WTC11 (cell line): ENCODE results near the gene LPCAT3. TPM values are rescaled to one million over a fixed set of nuclear protein-coding genes. Genes with fewer than 3 reads are reported as not detected.

Source experiments
- ATAC-seq: fragments of 200-7000 bp; cut with Tn5 transposase; 2 replicates; pipeline ENCODE4 v1.10.0; 2021; ENCODE audit warnings: mild to moderate bottlenecking, moderate library complexity
- CTCF ChIA-PET: fragments of 300-600 bp; sonication (Branson Sonifier 250); formaldehyde crosslinking; loops from one replicate; lab custom pipeline; 2021; ENCODE audit warnings: antibody characterized with exemption; lab: Charles Lee
- POLR2A ChIA-PET: fragments of 350-600 bp; sonication (Branson Sonifier 250); formaldehyde crosslinking; loops from one replicate; lab custom pipeline; 2021; ENCODE audit warnings: antibody characterized with exemption; lab: Charles Lee
- DNase-seq: peaks from one replicate; pipeline ENCODE4 v3.0.0; 2021; ENCODE audit warnings: low spot score
- H3K27ac Mint-ChIP-seq: 2 replicates; pipeline ENCODE4 v1.8.0; 2021; ENCODE audit warnings: mixed read lengths
- H3K27me3 Mint-ChIP-seq: 2 replicates; pipeline ENCODE4 v1.8.0; 2021; ENCODE audit warnings: low read depth, mild to moderate bottlenecking, moderate library complexity, mixed read lengths
- H3K36me3 Mint-ChIP-seq: 2 replicates; pipeline ENCODE4 v1.8.0; 2021; ENCODE audit warnings: mixed read lengths
- H3K4me1 Mint-ChIP-seq: 2 replicates; pipeline ENCODE4 v1.8.0; 2022; ENCODE audit warnings: mixed read lengths
- H3K4me3 Mint-ChIP-seq: 2 replicates; pipeline ENCODE4 v1.8.0; 2021; ENCODE audit warnings: mild to moderate bottlenecking, moderate library complexity, mixed read lengths
- H3K9me3 Mint-ChIP-seq: 2 replicates; pipeline ENCODE4 v1.8.0; 2021; ENCODE audit warnings: mixed read lengths
- CBFB ChIP-seq: sonication (generic); formaldehyde crosslinking; IDR thresholded peaks from 2 replicates; pipeline ENCODE4 v1.8.1; 2022; ENCODE audit warnings: mild to moderate bottlenecking, low read depth, missing genetic modification reagents
- ELF4 ChIP-seq: sonication (generic); formaldehyde crosslinking; IDR thresholded peaks from 2 replicates; pipeline ENCODE4 v1.8.1; 2022; ENCODE audit warnings: low read depth, mild to moderate bottlenecking, moderate library complexity, missing genetic modification reagents
- HMGA2 ChIP-seq: fragments of 250-450 bp; sonication (Bioruptor Pico); IDR thresholded peaks from 2 replicates; pipeline ENCODE4 v1.4.0; 2021; ENCODE audit warnings: mild to moderate bottlenecking, moderate library complexity
- MYBL2 ChIP-seq: sonication (generic); formaldehyde crosslinking; IDR thresholded peaks from 2 replicates; pipeline ENCODE4 v1.8.1; 2023; ENCODE audit warnings: mild to moderate bottlenecking, moderate library complexity, missing genetic modification reagents
- NR3C1 ChIP-seq: sonication (generic); formaldehyde crosslinking; conservative IDR thresholded peaks from 2 replicates; pipeline ENCODE4 v1.8.1; 2023; ENCODE audit warnings: low read depth, mild to moderate bottlenecking, missing genetic modification reagents
- OVOL2 ChIP-seq: fragments of 250-450 bp; sonication (Bioruptor Pico); IDR thresholded peaks from 2 replicates; pipeline ENCODE4 v1.9.0; 2021; ENCODE audit warnings: mild to moderate bottlenecking, borderline replicate concordance
- SMAD3 ChIP-seq: sonication (generic); formaldehyde crosslinking; IDR thresholded peaks from 2 replicates; pipeline ENCODE4 v1.8.0; 2022; ENCODE audit warnings: missing genetic modification reagents, mild to moderate bottlenecking, borderline replicate concordance
- TCF7 ChIP-seq: sonication (generic); formaldehyde crosslinking; IDR thresholded peaks from 2 replicates; pipeline ENCODE4 v1.8.0; 2022; ENCODE audit warnings: mild to moderate bottlenecking, low read depth, missing genetic modification reagents, moderate library complexity
- TEAD1 ChIP-seq: sonication (generic); formaldehyde crosslinking; IDR thresholded peaks from 2 replicates; pipeline ENCODE4 v1.8.0; 2022; ENCODE audit warnings: mild to moderate bottlenecking, missing genetic modification reagents
- TEAD4 ChIP-seq: sonication (generic); formaldehyde crosslinking; IDR thresholded peaks from 2 replicates; pipeline ENCODE4 v1.8.0; 2022; ENCODE audit warnings: mild to moderate bottlenecking, missing genetic modification reagents
- TP53 ChIP-seq: sonication (generic); formaldehyde crosslinking; IDR thresholded peaks from 2 replicates; pipeline ENCODE4 v1.8.1; 2023; ENCODE audit warnings: mild to moderate bottlenecking, missing genetic modification reagents
- ZNF121 ChIP-seq: sonication (generic); formaldehyde crosslinking; IDR thresholded peaks from 2 replicates; pipeline ENCODE4 v1.8.0; 2023; ENCODE audit warnings: missing genetic modification reagents
- ZNF219 ChIP-seq: sonication (generic); formaldehyde crosslinking; IDR thresholded peaks from 2 replicates; pipeline ENCODE4 v1.8.0; 2023; ENCODE audit warnings: missing genetic modification reagents, mild to moderate bottlenecking, borderline replicate concordance
- ZNF317 ChIP-seq: sonication (generic); formaldehyde crosslinking; IDR thresholded peaks from 2 replicates; pipeline ENCODE4 v1.8.1; 2023; ENCODE audit warnings: low read depth, mild to moderate bottlenecking, moderate library complexity, missing genetic modification reagents, borderline replicate concordance
- ZNF396 ChIP-seq: fragments of 250-450 bp; sonication (Bioruptor Pico); IDR thresholded peaks from 2 replicates; pipeline ENCODE4 v1.8.0; 2021; ENCODE audit warnings: mild to moderate bottlenecking, moderate library complexity, borderline replicate concordance
- total RNA-seq: library from RNA; stranded (reverse); gene quantifications from 3 replicates; pipeline ENCODE4 v1.2.3, GENCODE V29; 2021
- TF ChIP-seq, protein P1 (sequence below): sonication (generic); formaldehyde crosslinking; IDR thresholded peaks from 2 replicates; pipeline ENCODE4 v1.8.1; 2022; ENCODE audit warnings: missing genetic modification reagents, borderline replicate concordance
- TF ChIP-seq, protein P2 (sequence below): fragments of 250-450 bp; sonication (Bioruptor Pico); IDR thresholded peaks from 2 replicates; pipeline ENCODE4 v1.9.0; 2021; ENCODE audit warnings: mild to moderate bottlenecking
- TF ChIP-seq, protein P3 (sequence below): fragments of 250-450 bp; sonication (Bioruptor Pico); IDR thresholded peaks from 2 replicates; pipeline ENCODE4 v1.9.0; 2021; ENCODE audit warnings: mild to moderate bottlenecking
- TF ChIP-seq, protein P4 (sequence below): sonication (generic); formaldehyde crosslinking; IDR thresholded peaks from 2 replicates; pipeline ENCODE4 v1.8.1; 2023; ENCODE audit warnings: mild to moderate bottlenecking, missing genetic modification reagents, moderate library complexity
- TF ChIP-seq, protein P5 (sequence below): sonication (generic); formaldehyde crosslinking; IDR thresholded peaks from 2 replicates; pipeline ENCODE4 v1.8.1; 2023; ENCODE audit warnings: mild to moderate bottlenecking, missing genetic modification reagents, borderline replicate concordance
- TF ChIP-seq, protein P6 (sequence below): sonication (generic); formaldehyde crosslinking; IDR thresholded peaks from 2 replicates; pipeline ENCODE4 v1.8.0; 2022; ENCODE audit warnings: mild to moderate bottlenecking, missing genetic modification reagents

Gene LPCAT3
- total RNA-seq, 1 experiment from 2014 or later: 40.0 TPM

DNA sequence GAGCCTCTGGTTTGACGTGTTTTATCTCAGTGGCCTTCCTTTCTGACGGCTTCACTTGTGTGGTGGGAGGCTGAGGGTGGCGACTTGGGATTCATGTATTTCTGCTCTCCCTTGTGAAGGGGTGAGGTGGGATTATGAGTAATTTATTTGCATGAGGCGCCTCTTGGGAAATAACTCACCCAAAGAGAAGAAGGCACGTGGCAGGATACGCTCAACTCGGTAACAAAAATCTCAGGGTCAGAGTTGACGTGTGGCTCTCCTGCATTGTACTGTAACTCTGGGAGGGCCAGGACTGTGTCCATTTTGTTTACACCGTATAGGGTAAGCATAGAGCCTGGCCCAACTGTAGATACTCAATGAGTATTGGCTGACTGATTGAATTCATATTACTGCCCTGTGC, 27.6 kb upstream of the LPCAT3 start:
- H3K36me3 Mint-ChIP-seq: no peaks in the 10 kb centered on the region
- ATAC-seq: no peak
- no peak for DNase-seq
- no peak overlapping the region for H3K4me3 Mint-ChIP-seq
- peaks cover 5% of the 10 kb centered on the region; the same call in 1 of the 2 replicates for H3K9me3 Mint-ChIP-seq
- TF ChIP-seq TP53 (no peak), TEAD4 (CRISPR knock-in tag) (no peak), ZNF219 (no peak), OVOL2 (CRISPR knock-in tag) (no peak), NR3C1 (CRISPR knock-in tag) (no peak)
- H3K27ac Mint-ChIP-seq: no peak overlapping the region
- H3K27me3 Mint-ChIP-seq: no peaks in the 10 kb centered on the region
- POLR2A ChIA-PET: no interaction called here
- H3K4me1 Mint-ChIP-seq: peaks cover 2% of the 10 kb centered on the region; the same call in 1 of the 2 replicates
- CTCF ChIA-PET: no interaction called here

DNA sequence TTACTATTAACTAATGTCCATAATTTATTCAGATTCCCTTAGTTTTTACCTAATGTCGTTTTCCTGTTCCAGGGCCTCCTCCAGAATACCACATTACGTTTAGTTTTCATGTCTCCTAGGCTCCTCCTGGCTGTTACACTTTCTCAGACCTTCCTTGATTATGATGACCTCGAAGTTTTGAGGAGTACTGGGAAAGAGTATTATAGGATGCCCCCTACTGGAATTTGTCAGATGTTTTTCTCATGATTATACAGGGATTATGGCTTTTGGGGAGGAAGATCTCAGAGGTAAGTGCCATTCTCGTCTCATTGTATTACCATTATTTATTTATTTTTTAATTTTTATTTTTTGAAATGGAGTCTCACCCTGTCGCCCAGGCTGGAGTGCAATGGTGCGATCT, 24.6 kb upstream of the LPCAT3 start:
- DNase-seq (no peak), ATAC-seq (peak; percentile 71)
- no peaks in the 10 kb centered on the region for H3K27me3 Mint-ChIP-seq
- no peak overlapping the region for H3K4me3 Mint-ChIP-seq
- ChIA-PET POLR2A (no interaction called here), CTCF (interaction anchor here (0.5 to 2.3 kb wide), 6 partner anchors 11 to 569 kb away, joined by 3 to 9 read pairs (median 4); partner anchors contain the start of gene C1R)
- H3K27ac Mint-ChIP-seq: no peak overlapping the region
- H3K4me1 Mint-ChIP-seq: peaks cover 12% of the 10 kb centered on the region; the same call in 1 of the 2 replicates
- H3K36me3 Mint-ChIP-seq: 0 out of 2 replicates have a peak, but pooled peaks cover 5% of the 10 kb centered on the region
- peaks cover 11% of the 10 kb centered on the region for H3K9me3 Mint-ChIP-seq
- TF ChIP-seq ZNF317 (CRISPR knock-in tag): no peak

DNA sequence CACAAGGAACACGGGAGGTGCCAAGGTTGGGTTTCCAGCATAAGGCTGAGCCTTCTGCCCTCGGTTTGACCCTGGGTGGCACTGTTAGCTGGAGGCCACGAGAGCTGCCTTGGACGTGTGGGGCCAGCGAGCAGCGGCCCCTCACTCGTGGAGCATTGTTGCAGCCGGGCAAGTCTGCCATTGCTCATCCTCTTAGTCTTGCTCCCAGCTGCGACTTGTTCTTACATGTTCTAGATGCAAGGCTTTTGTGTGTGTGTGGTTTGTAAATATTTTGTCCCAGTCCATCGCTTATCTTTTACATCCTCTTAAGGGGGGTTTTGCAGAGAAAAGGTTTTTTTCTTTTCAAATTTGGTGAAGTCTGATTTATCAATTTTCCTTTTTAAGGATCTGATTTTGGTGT, 21.1 kb upstream of the LPCAT3 start:
- ChIA-PET POLR2A (no interaction called here), CTCF (interaction anchor here (0.6 to 1.2 kb wide), 3 partner anchors 14 to 601 kb away, joined by 3 to 7 read pairs (median 4); no protein-coding TSS in a partner anchor)
- no peak for ATAC-seq
- Mint-ChIP-seq H3K36me3 (0 out of 2 replicates have a peak, but pooled peaks cover 5% of the 10 kb centered on the region), H3K9me3 (peaks cover 11% of the 10 kb centered on the region), H3K4me3 (no peak overlapping the region), H3K4me1 (peaks cover 29% of the 10 kb centered on the region), H3K27me3 (no peaks in the 10 kb centered on the region), H3K27ac (no peak overlapping the region)
- DNase-seq: no peak
- TF ChIP-seq CBFB (CRISPR knock-in tag): no peak
- TF ChIP-seq SMAD3: no peak
- TF ChIP-seq TCF7 (CRISPR knock-in tag): no peak
- TF ChIP-seq, protein P1, sequence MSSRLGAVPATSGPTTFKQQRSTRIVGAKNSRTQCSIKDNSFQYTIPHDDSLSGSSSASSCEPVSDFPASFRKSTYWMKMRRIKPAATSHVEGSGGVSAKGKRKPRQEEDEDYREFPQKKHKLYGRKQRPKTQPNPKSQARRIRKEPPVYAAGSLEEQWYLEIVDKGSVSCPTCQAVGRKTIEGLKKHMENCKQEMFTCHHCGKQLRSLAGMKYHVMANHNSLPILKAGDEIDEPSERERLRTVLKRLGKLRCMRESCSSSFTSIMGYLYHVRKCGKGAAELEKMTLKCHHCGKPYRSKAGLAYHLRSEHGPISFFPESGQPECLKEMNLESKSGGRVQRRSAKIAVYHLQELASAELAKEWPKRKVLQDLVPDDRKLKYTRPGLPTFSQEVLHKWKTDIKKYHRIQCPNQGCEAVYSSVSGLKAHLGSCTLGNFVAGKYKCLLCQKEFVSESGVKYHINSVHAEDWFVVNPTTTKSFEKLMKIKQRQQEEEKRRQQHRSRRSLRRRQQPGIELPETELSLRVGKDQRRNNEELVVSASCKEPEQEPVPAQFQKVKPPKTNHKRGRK (CRISPR knock-in tag): no peak
- TF ChIP-seq, protein P2, sequence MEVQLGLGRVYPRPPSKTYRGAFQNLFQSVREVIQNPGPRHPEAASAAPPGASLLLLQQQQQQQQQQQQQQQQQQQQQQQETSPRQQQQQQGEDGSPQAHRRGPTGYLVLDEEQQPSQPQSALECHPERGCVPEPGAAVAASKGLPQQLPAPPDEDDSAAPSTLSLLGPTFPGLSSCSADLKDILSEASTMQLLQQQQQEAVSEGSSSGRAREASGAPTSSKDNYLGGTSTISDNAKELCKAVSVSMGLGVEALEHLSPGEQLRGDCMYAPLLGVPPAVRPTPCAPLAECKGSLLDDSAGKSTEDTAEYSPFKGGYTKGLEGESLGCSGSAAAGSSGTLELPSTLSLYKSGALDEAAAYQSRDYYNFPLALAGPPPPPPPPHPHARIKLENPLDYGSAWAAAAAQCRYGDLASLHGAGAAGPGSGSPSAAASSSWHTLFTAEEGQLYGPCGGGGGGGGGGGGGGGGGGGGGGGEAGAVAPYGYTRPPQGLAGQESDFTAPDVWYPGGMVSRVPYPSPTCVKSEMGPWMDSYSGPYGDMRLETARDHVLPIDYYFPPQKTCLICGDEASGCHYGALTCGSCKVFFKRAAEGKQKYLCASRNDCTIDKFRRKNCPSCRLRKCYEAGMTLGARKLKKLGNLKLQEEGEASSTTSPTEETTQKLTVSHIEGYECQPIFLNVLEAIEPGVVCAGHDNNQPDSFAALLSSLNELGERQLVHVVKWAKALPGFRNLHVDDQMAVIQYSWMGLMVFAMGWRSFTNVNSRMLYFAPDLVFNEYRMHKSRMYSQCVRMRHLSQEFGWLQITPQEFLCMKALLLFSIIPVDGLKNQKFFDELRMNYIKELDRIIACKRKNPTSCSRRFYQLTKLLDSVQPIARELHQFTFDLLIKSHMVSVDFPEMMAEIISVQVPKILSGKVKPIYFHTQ (CRISPR knock-in tag): no peak
- TF ChIP-seq ELF4: no peak
- TF ChIP-seq NR3C1 (CRISPR knock-in tag): no peak
- TF ChIP-seq MYBL2 (CRISPR knock-in tag): no peak
- TF ChIP-seq ZNF121 (CRISPR knock-in tag): no peak
- TF ChIP-seq, protein P3, sequence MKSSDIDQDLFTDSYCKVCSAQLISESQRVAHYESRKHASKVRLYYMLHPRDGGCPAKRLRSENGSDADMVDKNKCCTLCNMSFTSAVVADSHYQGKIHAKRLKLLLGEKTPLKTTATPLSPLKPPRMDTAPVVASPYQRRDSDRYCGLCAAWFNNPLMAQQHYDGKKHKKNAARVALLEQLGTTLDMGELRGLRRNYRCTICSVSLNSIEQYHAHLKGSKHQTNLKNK (CRISPR knock-in tag): no peak
- TF ChIP-seq, protein P4, sequence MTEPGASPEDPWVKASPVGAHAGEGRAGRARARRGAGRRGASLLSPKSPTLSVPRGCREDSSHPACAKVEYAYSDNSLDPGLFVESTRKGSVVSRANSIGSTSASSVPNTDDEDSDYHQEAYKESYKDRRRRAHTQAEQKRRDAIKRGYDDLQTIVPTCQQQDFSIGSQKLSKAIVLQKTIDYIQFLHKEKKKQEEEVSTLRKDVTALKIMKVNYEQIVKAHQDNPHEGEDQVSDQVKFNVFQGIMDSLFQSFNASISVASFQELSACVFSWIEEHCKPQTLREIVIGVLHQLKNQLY: no peak
- TF ChIP-seq, protein P5, sequence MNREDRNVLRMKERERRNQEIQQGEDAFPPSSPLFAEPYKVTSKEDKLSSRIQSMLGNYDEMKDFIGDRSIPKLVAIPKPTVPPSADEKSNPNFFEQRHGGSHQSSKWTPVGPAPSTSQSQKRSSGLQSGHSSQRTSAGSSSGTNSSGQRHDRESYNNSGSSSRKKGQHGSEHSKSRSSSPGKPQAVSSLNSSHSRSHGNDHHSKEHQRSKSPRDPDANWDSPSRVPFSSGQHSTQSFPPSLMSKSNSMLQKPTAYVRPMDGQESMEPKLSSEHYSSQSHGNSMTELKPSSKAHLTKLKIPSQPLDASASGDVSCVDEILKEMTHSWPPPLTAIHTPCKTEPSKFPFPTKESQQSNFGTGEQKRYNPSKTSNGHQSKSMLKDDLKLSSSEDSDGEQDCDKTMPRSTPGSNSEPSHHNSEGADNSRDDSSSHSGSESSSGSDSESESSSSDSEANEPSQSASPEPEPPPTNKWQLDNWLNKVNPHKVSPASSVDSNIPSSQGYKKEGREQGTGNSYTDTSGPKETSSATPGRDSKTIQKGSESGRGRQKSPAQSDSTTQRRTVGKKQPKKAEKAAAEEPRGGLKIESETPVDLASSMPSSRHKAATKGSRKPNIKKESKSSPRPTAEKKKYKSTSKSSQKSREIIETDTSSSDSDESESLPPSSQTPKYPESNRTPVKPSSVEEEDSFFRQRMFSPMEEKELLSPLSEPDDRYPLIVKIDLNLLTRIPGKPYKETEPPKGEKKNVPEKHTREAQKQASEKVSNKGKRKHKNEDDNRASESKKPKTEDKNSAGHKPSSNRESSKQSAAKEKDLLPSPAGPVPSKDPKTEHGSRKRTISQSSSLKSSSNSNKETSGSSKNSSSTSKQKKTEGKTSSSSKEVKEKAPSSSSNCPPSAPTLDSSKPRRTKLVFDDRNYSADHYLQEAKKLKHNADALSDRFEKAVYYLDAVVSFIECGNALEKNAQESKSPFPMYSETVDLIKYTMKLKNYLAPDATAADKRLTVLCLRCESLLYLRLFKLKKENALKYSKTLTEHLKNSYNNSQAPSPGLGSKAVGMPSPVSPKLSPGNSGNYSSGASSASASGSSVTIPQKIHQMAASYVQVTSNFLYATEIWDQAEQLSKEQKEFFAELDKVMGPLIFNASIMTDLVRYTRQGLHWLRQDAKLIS (CRISPR knock-in tag): no peak
- TF ChIP-seq TEAD1 (CRISPR knock-in tag): no peak
- TF ChIP-seq ZNF396 (CRISPR knock-in tag): no peak
- TF ChIP-seq HMGA2: no peak
- TF ChIP-seq, protein P6, sequence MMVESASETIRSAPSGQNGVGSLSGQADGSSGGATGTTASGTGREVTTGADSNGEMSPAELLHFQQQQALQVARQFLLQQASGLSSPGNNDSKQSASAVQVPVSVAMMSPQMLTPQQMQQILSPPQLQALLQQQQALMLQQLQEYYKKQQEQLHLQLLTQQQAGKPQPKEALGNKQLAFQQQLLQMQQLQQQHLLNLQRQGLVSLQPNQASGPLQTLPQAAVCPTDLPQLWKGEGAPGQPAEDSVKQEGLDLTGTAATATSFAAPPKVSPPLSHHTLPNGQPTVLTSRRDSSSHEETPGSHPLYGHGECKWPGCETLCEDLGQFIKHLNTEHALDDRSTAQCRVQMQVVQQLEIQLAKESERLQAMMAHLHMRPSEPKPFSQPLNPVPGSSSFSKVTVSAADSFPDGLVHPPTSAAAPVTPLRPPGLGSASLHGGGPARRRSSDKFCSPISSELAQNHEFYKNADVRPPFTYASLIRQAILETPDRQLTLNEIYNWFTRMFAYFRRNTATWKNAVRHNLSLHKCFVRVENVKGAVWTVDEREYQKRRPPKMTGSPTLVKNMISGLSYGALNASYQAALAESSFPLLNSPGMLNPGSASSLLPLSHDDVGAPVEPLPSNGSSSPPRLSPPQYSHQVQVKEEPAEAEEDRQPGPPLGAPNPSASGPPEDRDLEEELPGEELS (CRISPR knock-in tag): no peak
